Right atrium auricular region (tissue), 2 donors: ENCODE results near the gene ZNF668. TPM values are rescaled to one million over a fixed set of nuclear protein-coding genes. Genes with fewer than 3 reads are reported as not detected.

Experiments used
- DNase-seq: peaks from one replicate; pipeline ENCODE4 v3.0.0-alpha.2; 2019; ENCODE audit warnings: low spot score
- H3K27ac ChIP-seq, 2 donors: fragments of 200-600 bp; sonication (generic); 1 replicate in 1 of 2; 2 replicates in 1 of 2; pipeline ENCODE4 v1.5.1; 2016 to 2019
- H3K27me3 ChIP-seq, 2 donors: fragments of 200-600 bp; sonication (generic); one replicate each; pipeline versions ENCODE4 v1.5.1 to v1.6.0; 2017 to 2019
- H3K36me3 ChIP-seq: fragments of 200-600 bp; sonication (generic); one replicate; pipeline ENCODE4 v1.5.1; 2016
- H3K4me1 ChIP-seq, 2 donors: fragments of 200-600 bp; sonication (generic); one replicate each; pipeline versions ENCODE4 v1.5.1 to v1.6.0; 2017 to 2019
- H3K4me3 ChIP-seq, 2 donors: fragments of 200-600 bp; sonication (generic); 1 replicate in 1 of 2; 2 replicates in 1 of 2; pipeline ENCODE4 v1.5.1; 2017 to 2019; ENCODE audit warnings: mild to moderate bottlenecking in 1 of 2, moderate library complexity in 1 of 2
- H3K9me3 ChIP-seq, 2 donors: fragments of 200-600 bp; sonication (generic); one replicate each; pipeline ENCODE4 v1.5.1; 2019
- CTCF ChIP-seq, 2 donors: fragments of 200-600 bp; sonication (generic); IDR thresholded peaks; one replicate each; pipeline ENCODE4 v1.5.1; 2019; ENCODE audit warnings: antibody characterized with exemption in 2 of 2
- total RNA-seq, 2 donors: library from RNA; depleted of rRNA; stranded (reverse); fragments of >200 nt; gene quantifications; one replicate each; pipeline ENCODE4 v1.1.0, GENCODE V29; 2016

The ZNF668 gene
- total RNA-seq, 2 donors from 2014 or later: 7.4 to 9.2 TPM

GRCh38 chr16:31042866-31043265, 31.2 kb downstream of the ZNF668 start:
- TF ChIP-seq CTCF (IDR thresholded peaks at IDR 0.05): no peak
- no peaks in the 10 kb centered on the region for H3K9me3 ChIP-seq
- peaks cover 49% of the 10 kb centered on the region for H3K36me3 ChIP-seq
- no peaks in the 10 kb centered on the region for H3K27me3 ChIP-seq
- no peak overlapping the region for H3K4me3 ChIP-seq
- no peak overlapping the region for H3K27ac ChIP-seq
- H3K4me1 ChIP-seq: no peaks in the 10 kb centered on the region
- DNase-seq: no peak

- H3K36me3 ChIP-seq: peaks cover 80% of the 10 kb centered on the region
- H3K9me3 ChIP-seq: no peaks in the 10 kb centered on the region
- peaks cover 0 to 8% of the 10 kb centered on the region in 2 donors for H3K4me1 ChIP-seq
- H3K27ac ChIP-seq: no peak overlapping the region
- no peak for DNase-seq
- no peaks in the 10 kb centered on the region for H3K27me3 ChIP-seq
- H3K4me3 ChIP-seq: no peak overlapping the region
- no peak for TF ChIP-seq CTCF (IDR thresholded peaks at IDR 0.05)
These were observed 35.0 kb downstream of the ZNF668 start for GRCh38 chr16:31038993-31039392.

GRCh38 chr16:31036691-31037090, 37.3 kb downstream of the ZNF668 start:
- H3K4me1 ChIP-seq: peaks cover 0 to 15% of the 10 kb centered on the region in 2 donors

GRCh38 chr16:31033709-31034492, 40.1 kb downstream of the ZNF668 start:
- peak; percentile 94 for DNase-seq
- H3K4me1 ChIP-seq: peaks cover 0 to 15% of the 10 kb centered on the region in 2 donors
- peak overlapping the region; percentile 77 to 81 for H3K4me3 ChIP-seq
- H3K9me3 ChIP-seq: no peaks in the 10 kb centered on the region
- peaks cover 41% of the 10 kb centered on the region for H3K36me3 ChIP-seq
- H3K27me3 ChIP-seq: no peaks in the 10 kb centered on the region
- peak overlapping the region; percentile 91 to 97 for H3K27ac ChIP-seq
- no peak for TF ChIP-seq CTCF (IDR thresholded peaks at IDR 0.05)

More at GRCh38 chr16:31036691-31037090, 37.3 kb downstream of the ZNF668 start:
- DNase-seq: no peak
- H3K4me3 ChIP-seq: no peak overlapping the region
- H3K27me3 ChIP-seq: no peaks in the 10 kb centered on the region
- peaks cover 66% of the 10 kb centered on the region for H3K36me3 ChIP-seq
- no peaks in the 10 kb centered on the region for H3K9me3 ChIP-seq
- H3K27ac ChIP-seq: no peak overlapping the region
- TF ChIP-seq CTCF (IDR thresholded peaks at IDR 0.05): no peak

- peak within 1 kb of the TSS; percentile 77 to 81 for H3K4me3 ChIP-seq
These were observed 41.0 kb downstream of the ZNF668 start, which contains the start of gene STX4 for GRCh38 chr16:31032736-31033708. Gene STX4, plus strand, starts transcription at chr16:31033558. Its CDS starts 248 bp downstream, at chr16:31033806.

More at GRCh38 chr16:31032736-31033708, 41.0 kb downstream of the ZNF668 start, which contains the start of gene STX4:
- no peak for TF ChIP-seq CTCF (IDR thresholded peaks at IDR 0.05)
- Histone ChIP-seq H3K9me3 (no peaks in the 10 kb centered on the region), H3K27me3 (no peaks in the 10 kb centered on the region), H3K36me3 (peaks cover 33% of the 10 kb centered on the region), H3K27ac (peak within 1 kb of the TSS; percentile 91 to 97), H3K4me1 (peaks cover 0 to 15% of the 10 kb centered on the region in 2 donors)
- DNase-seq: peak; percentile 98
